Measurements from ENCODE around the gene AGBL1. TPM values are rescaled to one million over a fixed set of nuclear protein-coding genes. Genes with fewer than 3 reads are reported as not detected.

The AGBL1 gene
- total and polyA plus RNA-seq, 2 donors (not counting 3 experiments of a cell fraction or from before 2014, with no cell fraction given): not detected

DNA sequence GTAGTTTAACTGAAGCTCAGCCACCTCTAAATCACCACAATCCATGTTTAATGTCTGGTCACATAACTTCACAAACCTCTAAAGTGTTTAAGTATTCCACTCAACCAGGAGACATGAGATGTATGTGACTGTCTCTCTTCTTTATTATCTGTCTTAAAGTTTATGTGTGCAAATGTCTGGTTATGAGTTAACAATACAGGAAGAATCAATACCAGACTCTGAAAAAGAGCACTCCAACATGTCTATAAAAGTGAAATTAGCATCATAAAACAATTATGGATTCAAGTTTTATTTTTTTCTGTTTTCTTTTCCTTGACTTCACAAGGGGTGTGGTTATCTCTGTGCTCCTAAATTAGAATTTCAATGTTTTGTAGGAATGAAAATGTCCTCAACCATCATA, 44.8 kb upstream of the AGBL1 start:
- peaks cover 2% of the 10 kb centered on the region for H3K9me3 ChIP-seq (replicated peaks; ENCODE audit: control insufficient read depth, insufficient read depth, low read length)
- no peaks in the 10 kb centered on the region for H3K27me3 ChIP-seq (ENCODE audit: control insufficient read depth in 2 of 2, insufficient read depth in 2 of 2, low read length in 2 of 2)
- H2AFZ ChIP-seq (ENCODE audit: low read depth, low read length): no peak overlapping the region
- H3K4me2 ChIP-seq (ENCODE audit: insufficient read depth, low read length): no peak overlapping the region
- dilution Hi-C loops (cut with MboI; ENCODE audit: extremely low pct_ligation_motif_present, low sequenced_read_pairs) (no loop called here), intact Hi-C loops (cut with micrococcal nuclease) (no loop called here)
- no peaks in the 10 kb centered on the region for H3K36me3 ChIP-seq (ENCODE audit: control insufficient read depth in 2 of 2, extremely low read depth in 1 of 2, insufficient read depth in 2 of 2, low read length in 2 of 2)
- H3K27ac ChIP-seq (ENCODE audit: insufficient read depth, low read depth, low read length): no peak overlapping the region
- POLR2A ChIA-PET: no interaction called here
- no peaks in the 10 kb centered on the region for H4K20me1 ChIP-seq (replicated peaks; ENCODE audit: control insufficient read depth, extremely low read depth, insufficient read depth, low read length)
- no peaks in the 10 kb centered on the region for H3K4me1 ChIP-seq (ENCODE audit: control insufficient read depth, extremely low read depth, insufficient read depth, low read length)
- CTCF ChIA-PET: no interaction called here
- no peak for DNase-seq (ENCODE audit: low read depth, low spot score)
- FAIRE-seq: no peak
- no peak overlapping the region for H3K4me3 ChIP-seq (replicated peaks in 1 of 3; ENCODE audit: insufficient read depth in 1 of 3, low read depth in 1 of 3, low read length in 3 of 3)
- no peak overlapping the region for H3K9ac ChIP-seq (replicated peaks; ENCODE audit: extremely low read depth, insufficient read depth, low read length)
- no TSS peak for BruUV-seq (replicated peaks)
- no peaks in the 10 kb centered on the region for H3K79me2 ChIP-seq (ENCODE audit: control insufficient read depth, insufficient read depth, low read length)
- no peaks in the 10 kb centered on the region for H3K9me1 ChIP-seq (replicated peaks; ENCODE audit: control insufficient read depth, extremely low read depth, insufficient read depth, low read length)
- no peak for TF ChIP-seq MYC (IDR thresholded peaks at IDR 0.05; ENCODE audit: low read depth, low read length)
- no peak for TF ChIP-seq JUN (IDR thresholded peaks at IDR 0.05; ENCODE audit: borderline replicate concordance, insufficient read depth, insufficient read length, low read depth)
- TF ChIP-seq, protein P1, sequence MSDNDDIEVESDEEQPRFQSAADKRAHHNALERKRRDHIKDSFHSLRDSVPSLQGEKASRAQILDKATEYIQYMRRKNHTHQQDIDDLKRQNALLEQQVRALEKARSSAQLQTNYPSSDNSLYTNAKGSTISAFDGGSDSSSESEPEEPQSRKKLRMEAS (IDR thresholded peaks at IDR 0.05; ENCODE audit: insufficient read depth, insufficient read length): no peak
- no peak for TF ChIP-seq FOS (IDR thresholded peaks at IDR 0.05; ENCODE audit: borderline replicate concordance, insufficient read depth, low read length)
- TF ChIP-seq, protein P2, sequence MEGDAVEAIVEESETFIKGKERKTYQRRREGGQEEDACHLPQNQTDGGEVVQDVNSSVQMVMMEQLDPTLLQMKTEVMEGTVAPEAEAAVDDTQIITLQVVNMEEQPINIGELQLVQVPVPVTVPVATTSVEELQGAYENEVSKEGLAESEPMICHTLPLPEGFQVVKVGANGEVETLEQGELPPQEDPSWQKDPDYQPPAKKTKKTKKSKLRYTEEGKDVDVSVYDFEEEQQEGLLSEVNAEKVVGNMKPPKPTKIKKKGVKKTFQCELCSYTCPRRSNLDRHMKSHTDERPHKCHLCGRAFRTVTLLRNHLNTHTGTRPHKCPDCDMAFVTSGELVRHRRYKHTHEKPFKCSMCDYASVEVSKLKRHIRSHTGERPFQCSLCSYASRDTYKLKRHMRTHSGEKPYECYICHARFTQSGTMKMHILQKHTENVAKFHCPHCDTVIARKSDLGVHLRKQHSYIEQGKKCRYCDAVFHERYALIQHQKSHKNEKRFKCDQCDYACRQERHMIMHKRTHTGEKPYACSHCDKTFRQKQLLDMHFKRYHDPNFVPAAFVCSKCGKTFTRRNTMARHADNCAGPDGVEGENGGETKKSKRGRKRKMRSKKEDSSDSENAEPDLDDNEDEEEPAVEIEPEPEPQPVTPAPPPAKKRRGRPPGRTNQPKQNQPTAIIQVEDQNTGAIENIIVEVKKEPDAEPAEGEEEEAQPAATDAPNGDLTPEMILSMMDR (IDR thresholded peaks at IDR 0.05; ENCODE audit: extremely low read depth in 1 of 2, insufficient read depth in 1 of 2, low read depth in 1 of 2, low read length in 2 of 2): no peak
- no peak for TF ChIP-seq GATA2 (IDR thresholded peaks at IDR 0.05; ENCODE audit: insufficient read depth, insufficient read length, low read depth, low read length)
- no peak for TF ChIP-seq EZH2 (IDR thresholded peaks at IDR 0.05; ENCODE audit: borderline replicate concordance, low read depth, low read length, severe bottlenecking)
- TF ChIP-seq POLR2A (IDR thresholded peaks at IDR 0.05; ENCODE audit: low read depth, low read length): no peak
- TF ChIP-seq POLR2AphosphoS5 (IDR thresholded peaks at IDR 0.05; ENCODE audit: insufficient read depth, low read depth, low read length): no peak

Data from endothelial cell of umbilical vein (primary cell).